Loucy (cell line): ENCODE results near the gene SPTB.

Experiments used
- H2AFZ ChIP-seq: fragments of 200-600 bp; sonication (generic); 2 replicates; pipeline ENCODE4 v1.6.0; 2016; ENCODE audit warnings: antibody characterized with exemption, mild to moderate bottlenecking, low read length, moderate library complexity
- H3F3A ChIP-seq: fragments of 200-600 bp; 2 replicates; pipeline ENCODE4 v1.6.0; 2016; ENCODE audit warnings: antibody characterized with exemption, low read depth, mild to moderate bottlenecking
- H3K27me3 ChIP-seq: fragments of 200-600 bp; sonication (generic); 2 replicates; pipeline ENCODE4 v1.6.1; 2014; ENCODE audit warnings: low read length, mild to moderate bottlenecking; ENCODE audit not compliant: insufficient read depth, poor library complexity, severe bottlenecking
- H3K36me3 ChIP-seq: fragments of 200-600 bp; sonication (generic); 2 replicates; pipeline ENCODE4 v1.6.1; 2016; ENCODE audit warnings: low read length; ENCODE audit not compliant: insufficient read depth
- H3K4me1 ChIP-seq: fragments of 200-600 bp; sonication (generic); 2 replicates; pipeline ENCODE4 v1.5.1; 2014; ENCODE audit warnings: low read length, mild to moderate bottlenecking; ENCODE audit not compliant: insufficient read depth, poor library complexity, severe bottlenecking
- H3K4me2 ChIP-seq: fragments of 200-600 bp; sonication (generic); 2 replicates; pipeline ENCODE4 v1.6.0; 2014; ENCODE audit warnings: antibody characterized with exemption, low read length, low read depth, mild to moderate bottlenecking; ENCODE audit not compliant: poor library complexity, severe bottlenecking
- H3K4me3 ChIP-seq: fragments of 200-600 bp; sonication (generic); 2 replicates; pipeline ENCODE4 v1.5.1; 2014; ENCODE audit warnings: low read length, mild to moderate bottlenecking, mixed read lengths; ENCODE audit not compliant: poor library complexity, severe bottlenecking
- H3K79me2 ChIP-seq: fragments of 200-600 bp; sonication (generic); 2 replicates; pipeline ENCODE4 v1.6.1; 2014; ENCODE audit warnings: low read length; ENCODE audit not compliant: insufficient read depth
- H3K9ac ChIP-seq: fragments of 200-600 bp; sonication (generic); 2 replicates; pipeline ENCODE4 v1.6.0; 2014; ENCODE audit warnings: mild to moderate bottlenecking, low read depth, low read length, moderate library complexity; ENCODE audit not compliant: poor library complexity, severe bottlenecking
- H3K9me2 ChIP-seq: fragments of 200-600 bp; sonication (generic); replicated peaks from 2 replicates; pipeline ENCODE4 v1.6.1; 2016; ENCODE audit warnings: low read depth, low read length, mixed read lengths
- H3K9me3 ChIP-seq: fragments of 200-600 bp; sonication (generic); 2 replicates; pipeline ENCODE4 v1.6.1; 2014; ENCODE audit warnings: mild to moderate bottlenecking, antibody characterized with exemption, low read length, low read depth; ENCODE audit not compliant: insufficient read depth
- H4K20me1 ChIP-seq: fragments of 200-600 bp; sonication (generic); 2 replicates; pipeline ENCODE4 v1.6.0; 2014; ENCODE audit warnings: antibody characterized with exemption, low read length, mild to moderate bottlenecking; ENCODE audit not compliant: insufficient read depth, poor library complexity, severe bottlenecking
- EZH2phosphoT487 ChIP-seq: fragments of 200-600 bp; IDR thresholded peaks from 2 replicates; pipeline ENCODE4 v1.6.1; 2018; ENCODE audit warnings: antibody characterized with exemption, mild to moderate bottlenecking, moderate library complexity, borderline replicate concordance
- TF ChIP-seq, protein P1 (sequence below): fragments of 200-600 bp; sonication (generic); conservative IDR thresholded peaks from 2 replicates; pipeline ENCODE4 v1.5.1; 2014; ENCODE audit warnings: mild to moderate bottlenecking, antibody characterized with exemption, low read length

Gene SPTB

DNA sequence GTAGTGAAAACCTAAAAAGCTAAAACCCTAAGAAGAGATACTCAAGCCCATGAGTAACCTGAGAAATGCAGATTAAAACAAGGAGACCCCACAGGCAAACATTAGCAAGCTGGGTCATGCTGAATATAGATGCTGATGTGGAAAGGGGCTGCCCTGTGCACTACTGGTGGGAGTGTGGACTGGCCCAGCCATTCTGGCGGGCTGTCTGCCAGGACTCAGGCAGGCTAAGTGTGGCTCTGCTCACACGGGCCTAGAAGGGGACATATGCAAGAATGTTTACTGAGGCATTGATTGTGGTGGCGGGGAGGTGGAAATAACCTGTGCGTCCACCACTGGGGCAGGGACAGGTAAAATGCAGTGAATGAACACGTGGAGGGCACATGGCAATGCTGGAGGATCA, 48.3 kb downstream of the SPTB start:
- Histone ChIP-seq H3K36me3 (no peaks in the 10 kb centered on the region), H2AFZ (peak overlapping the region; percentile 59; the same call in 1 of the 2 replicates)
- TF ChIP-seq, protein P1, sequence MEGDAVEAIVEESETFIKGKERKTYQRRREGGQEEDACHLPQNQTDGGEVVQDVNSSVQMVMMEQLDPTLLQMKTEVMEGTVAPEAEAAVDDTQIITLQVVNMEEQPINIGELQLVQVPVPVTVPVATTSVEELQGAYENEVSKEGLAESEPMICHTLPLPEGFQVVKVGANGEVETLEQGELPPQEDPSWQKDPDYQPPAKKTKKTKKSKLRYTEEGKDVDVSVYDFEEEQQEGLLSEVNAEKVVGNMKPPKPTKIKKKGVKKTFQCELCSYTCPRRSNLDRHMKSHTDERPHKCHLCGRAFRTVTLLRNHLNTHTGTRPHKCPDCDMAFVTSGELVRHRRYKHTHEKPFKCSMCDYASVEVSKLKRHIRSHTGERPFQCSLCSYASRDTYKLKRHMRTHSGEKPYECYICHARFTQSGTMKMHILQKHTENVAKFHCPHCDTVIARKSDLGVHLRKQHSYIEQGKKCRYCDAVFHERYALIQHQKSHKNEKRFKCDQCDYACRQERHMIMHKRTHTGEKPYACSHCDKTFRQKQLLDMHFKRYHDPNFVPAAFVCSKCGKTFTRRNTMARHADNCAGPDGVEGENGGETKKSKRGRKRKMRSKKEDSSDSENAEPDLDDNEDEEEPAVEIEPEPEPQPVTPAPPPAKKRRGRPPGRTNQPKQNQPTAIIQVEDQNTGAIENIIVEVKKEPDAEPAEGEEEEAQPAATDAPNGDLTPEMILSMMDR = no peak
- no peak for TF ChIP-seq EZH2phosphoT487

DNA sequence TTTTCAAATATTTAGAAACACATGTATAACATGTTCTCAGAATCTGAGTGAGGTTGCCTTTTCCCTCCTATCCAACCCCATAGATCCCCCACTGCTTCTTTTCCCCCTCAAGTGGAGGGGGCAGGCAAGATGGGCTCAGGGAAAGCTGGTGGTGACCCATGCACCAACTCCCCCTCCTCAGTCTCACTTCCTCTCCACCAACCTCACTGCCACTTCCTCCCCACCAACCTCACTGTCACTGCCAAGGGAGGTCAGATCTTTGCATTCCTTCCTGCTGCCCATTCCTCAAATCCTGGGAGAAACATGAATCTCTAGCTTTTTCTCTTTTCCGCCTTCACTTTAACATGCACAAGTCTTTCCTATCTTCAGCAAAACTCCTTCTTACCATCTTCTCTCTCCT, 48.7 kb downstream of the SPTB start:
- Histone ChIP-seq H3K9me3 (no peaks in the 10 kb centered on the region), H3K9me2 (no peaks in the 10 kb centered on the region), H3K4me3 (no peak overlapping the region), H2AFZ (peak overlapping the region; percentile 59), H3K9ac (peak overlapping the region; percentile 21), H3K4me2 (peak overlapping the region; percentile 41), H3F3A (no peaks in the 10 kb centered on the region), H4K20me1 (no peaks in the 10 kb centered on the region), H3K79me2 (no peaks in the 10 kb centered on the region), H3K4me1 (peaks cover 12% of the 10 kb centered on the region), H3K36me3 (no peaks in the 10 kb centered on the region), H3K27me3 (no peaks in the 10 kb centered on the region)
- TF ChIP-seq, protein P1 = no peak
- no peak for TF ChIP-seq EZH2phosphoT487

More for the DNA sequence above, 48.3 kb downstream of the SPTB start:
- Histone ChIP-seq H4K20me1 (no peaks in the 10 kb centered on the region), H3K9ac (peak overlapping the region; percentile 21), H3K9me3 (no peaks in the 10 kb centered on the region), H3K4me1 (peaks cover 12% of the 10 kb centered on the region), H3K4me3 (no peak overlapping the region), H3K4me2 (peak overlapping the region; percentile 41), H3F3A (no peaks in the 10 kb centered on the region), H3K79me2 (no peaks in the 10 kb centered on the region), H3K27me3 (no peaks in the 10 kb centered on the region), H3K9me2 (no peaks in the 10 kb centered on the region)

DNA sequence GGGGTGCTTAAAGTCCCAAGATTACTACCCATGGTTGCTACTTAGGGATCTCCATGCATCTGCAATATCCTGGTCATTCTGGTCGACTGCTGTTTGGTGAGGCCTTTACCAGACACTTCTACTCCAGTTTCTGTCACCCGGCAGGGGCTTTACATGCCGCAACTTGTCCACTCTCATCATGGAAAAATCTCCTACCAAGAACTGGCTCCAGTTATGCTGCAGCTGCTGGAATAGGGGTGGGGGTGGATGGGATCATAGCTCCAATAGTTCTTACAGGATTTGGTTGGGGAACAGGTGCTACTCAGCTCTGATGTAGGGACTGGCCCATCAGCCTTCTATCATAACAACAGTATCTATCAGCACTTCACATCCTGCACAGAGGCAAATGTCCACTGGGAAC, 51.6 kb downstream of the SPTB start:
- Histone ChIP-seq H3K9ac (no peak overlapping the region), H3K4me2 (no peak overlapping the region), H4K20me1 (no peaks in the 10 kb centered on the region), H3F3A (no peaks in the 10 kb centered on the region), H3K27me3 (no peaks in the 10 kb centered on the region), H3K36me3 (no peaks in the 10 kb centered on the region), H3K79me2 (no peaks in the 10 kb centered on the region), H3K4me3 (no peak overlapping the region), H3K9me2 (no peaks in the 10 kb centered on the region), H3K4me1 (peaks cover 12% of the 10 kb centered on the region), H3K9me3 (no peaks in the 10 kb centered on the region), H2AFZ (no peak overlapping the region)
- TF ChIP-seq EZH2phosphoT487 = no peak
- TF ChIP-seq, protein P1 = no peak
